DND-41 (cell line): ENCODE measurements around the gene FBF1.

ENCODE experiments used
- CTCF ChIP-seq: IDR thresholded peaks from 2 replicates; pipeline ENCODE4 v1.5.1; 2012; ENCODE audit warnings: borderline replicate concordance, low read length, moderate library complexity, mild to moderate bottlenecking; ENCODE audit not compliant: poor library complexity, severe bottlenecking; ENCODE audit errors: extremely low read depth
- EZH2 ChIP-seq: IDR thresholded peaks from 3 replicates; pipeline ENCODE4 v1.6.1; 2012; ENCODE audit warnings: borderline replicate concordance, low read depth, mild to moderate bottlenecking, moderate library complexity, low read length, inconsistent platforms; ENCODE audit not compliant: severe bottlenecking

DNA sequence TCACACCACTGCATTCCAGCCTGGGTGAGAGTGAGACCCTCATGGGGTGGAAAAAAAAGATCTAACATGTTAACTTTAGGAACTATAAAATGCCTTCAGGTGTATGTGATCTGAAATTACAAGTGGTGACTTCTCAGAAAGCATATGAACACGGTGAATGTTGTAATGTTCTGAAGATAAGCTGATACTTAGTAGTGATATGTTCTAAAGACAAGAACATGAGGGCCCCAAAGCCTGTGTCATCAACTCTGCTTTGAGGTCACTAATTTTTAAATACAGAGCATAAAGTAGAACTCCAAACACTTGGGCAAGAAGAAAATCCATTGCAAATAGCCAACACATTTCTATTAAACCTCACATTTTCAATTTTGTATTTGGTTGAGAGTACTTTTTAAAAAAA is 2.6 kb upstream of the FBF1 start:
- TF ChIP-seq CTCF (no peak), EZH2 (no peak)
